ENCODE measurements around the gene PLPPR4.

DNA sequence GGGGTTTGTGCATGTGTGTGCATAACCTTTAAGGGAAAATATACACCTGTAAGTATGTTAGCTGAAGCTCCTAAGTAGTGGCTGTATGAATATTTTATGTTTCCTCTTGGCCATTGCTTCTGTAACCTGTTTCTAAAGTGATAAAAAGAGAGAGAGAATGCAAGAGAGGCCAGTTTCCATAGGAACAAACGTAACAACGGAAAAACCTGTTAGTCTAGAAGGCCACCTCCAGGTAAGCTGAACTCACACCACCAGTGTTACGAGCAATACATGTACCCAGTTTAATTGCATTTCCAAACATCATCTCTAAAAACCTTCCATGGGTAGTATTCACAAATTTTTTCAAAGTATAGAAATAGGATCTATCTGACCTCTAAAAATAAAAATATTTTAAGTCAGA, 63.1 kb downstream of the PLPPR4 start:
- TF ChIP-seq, protein P1, sequence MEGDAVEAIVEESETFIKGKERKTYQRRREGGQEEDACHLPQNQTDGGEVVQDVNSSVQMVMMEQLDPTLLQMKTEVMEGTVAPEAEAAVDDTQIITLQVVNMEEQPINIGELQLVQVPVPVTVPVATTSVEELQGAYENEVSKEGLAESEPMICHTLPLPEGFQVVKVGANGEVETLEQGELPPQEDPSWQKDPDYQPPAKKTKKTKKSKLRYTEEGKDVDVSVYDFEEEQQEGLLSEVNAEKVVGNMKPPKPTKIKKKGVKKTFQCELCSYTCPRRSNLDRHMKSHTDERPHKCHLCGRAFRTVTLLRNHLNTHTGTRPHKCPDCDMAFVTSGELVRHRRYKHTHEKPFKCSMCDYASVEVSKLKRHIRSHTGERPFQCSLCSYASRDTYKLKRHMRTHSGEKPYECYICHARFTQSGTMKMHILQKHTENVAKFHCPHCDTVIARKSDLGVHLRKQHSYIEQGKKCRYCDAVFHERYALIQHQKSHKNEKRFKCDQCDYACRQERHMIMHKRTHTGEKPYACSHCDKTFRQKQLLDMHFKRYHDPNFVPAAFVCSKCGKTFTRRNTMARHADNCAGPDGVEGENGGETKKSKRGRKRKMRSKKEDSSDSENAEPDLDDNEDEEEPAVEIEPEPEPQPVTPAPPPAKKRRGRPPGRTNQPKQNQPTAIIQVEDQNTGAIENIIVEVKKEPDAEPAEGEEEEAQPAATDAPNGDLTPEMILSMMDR (optimal IDR thresholded peaks at IDR 0.05 in 1 of 3, IDR thresholded peaks at IDR 0.05 in 1 of 3, conservative IDR thresholded peaks at IDR 0.05 in 1 of 3; ENCODE audit: extremely low read depth in 1 of 3, insufficient read depth in 2 of 3, low read length in 3 of 3), result no peak
- TF ChIP-seq EZH2 (IDR thresholded peaks at IDR 0.05; ENCODE audit: low read length), result no peak

All from keratinocyte (primary cell).